GM12878 (cell line): ENCODE results near the gene METAP1. TPM values are rescaled to one million over a fixed set of nuclear protein-coding genes. Genes with fewer than 3 reads are reported as not detected.

Experiments used
- CBFB ChIP-seq: IDR thresholded peaks from 2 replicates; pipeline ENCODE4 v1.6.1; 2016; ENCODE audit warnings: antibody characterized with exemption, low read depth
- CBX3 ChIP-seq: fragments of 200-600 bp; sonication (generic); IDR thresholded peaks from 2 replicates; pipeline ENCODE4 v1.6.1; 2016; ENCODE audit warnings: low read depth, borderline replicate concordance
- EED ChIP-seq: sonication (generic); IDR thresholded peaks from 2 replicates; pipeline ENCODE4 v1.6.1; 2016; ENCODE audit warnings: antibody characterized with exemption, low read depth
- EGR1 ChIP-seq, 2 experiments: IDR thresholded peaks; 1 replicate in 1 of 2; 2 replicates in 1 of 2; pipeline ENCODE4 v1.6.1; 2011 to 2012; ENCODE audit warnings: low read depth in 2 of 2, low read length in 2 of 2, borderline replicate concordance in 1 of 2, mild to moderate bottlenecking in 1 of 2, moderate library complexity in 1 of 2
- JUNB ChIP-seq: IDR thresholded peaks from 2 replicates; pipeline ENCODE4 v1.6.1; 2016; ENCODE audit warnings: antibody characterized with exemption, mild to moderate bottlenecking
- MEF2B ChIP-seq: fragments of 450-650 bp; IDR thresholded peaks from 2 replicates; pipeline ENCODE4 v1.6.1; 2018; ENCODE audit warnings: mild to moderate bottlenecking, moderate library complexity; ENCODE audit not compliant: partially characterized antibody, poor library complexity, severe bottlenecking
- MTA2 ChIP-seq: fragments of 450-650 bp; IDR thresholded peaks from 2 replicates; pipeline ENCODE4 v1.6.1; 2016; ENCODE audit warnings: low read depth, mild to moderate bottlenecking, moderate library complexity
- NFYA ChIP-seq: IDR thresholded peaks from 2 replicates; pipeline ENCODE4 v1.6.1; 2011; ENCODE audit warnings: low read depth, mild to moderate bottlenecking, low read length, improper control_type of control experiment, borderline replicate concordance
- PML ChIP-seq: IDR thresholded peaks from 2 replicates; pipeline ENCODE4 v1.6.1; 2012; ENCODE audit warnings: low read length, inconsistent platforms
- SRF ChIP-seq, 2 experiments: IDR thresholded peaks; 2 replicates each; pipeline ENCODE4 v1.6.1; 2011; ENCODE audit warnings: low read depth in 2 of 2, low read length in 2 of 2, mild to moderate bottlenecking in 1 of 2, moderate library complexity in 1 of 2
- TARDBP ChIP-seq: IDR thresholded peaks from 2 replicates; pipeline ENCODE4 v1.6.1; 2016; ENCODE audit warnings: borderline replicate concordance
- TBL1XR1 ChIP-seq: IDR thresholded peaks from 2 replicates; pipeline ENCODE4 v1.6.1; 2012; ENCODE audit warnings: low read depth, low read length, improper control_type of control experiment
- TCF12 ChIP-seq: IDR thresholded peaks from 2 replicates; pipeline ENCODE4 v1.6.1; 2011; ENCODE audit warnings: low read depth, mild to moderate bottlenecking, low read length
- ZSCAN29 ChIP-seq: fragments of 450-650 bp; IDR thresholded peaks from 2 replicates; pipeline ENCODE4 v1.6.1; 2017; ENCODE audit warnings: mild to moderate bottlenecking, moderate library complexity
- polyA plus RNA-seq, 11 experiments: library from polyadenylated mRNA; depleted of rRNA in 4 of 11; unstranded in 6 of 11; stranded (reverse) in 5 of 11; fragments of >200 nt; fragmentation: Nextera tagmentation in 4 of 11; fragmentation: Illumina TruSeq in 1 of 11; extraction: Ambion mirVana in 4 of 11; extraction: Trizol in 1 of 11; gene quantifications; 1 replicate in 1 of 11; 2 replicates in 10 of 11; pipeline versions ENCODE4 v1.2.1 to v1.2.3, GENCODE V29; 2011 to 2016; ENCODE audit warnings: inconsistent platforms in 2 of 11, missing spikeins in 2 of 11, low read depth in 1 of 11
- total RNA-seq, 4 experiments: library from RNA; depleted of rRNA in 3 of 4; stranded (reverse); fragments of >200 nt in 3 of 4; fragmentation: Illumina TruSeq in 1 of 4; extraction: Trizol in 1 of 4; gene quantifications; 2 replicates each; pipeline versions ENCODE4 v1.2.1 to v1.2.3, GENCODE V29; 2013 to 2021
- TF ChIP-seq, protein P1 (sequence below): fragments of 450-650 bp; IDR thresholded peaks from 2 replicates; pipeline ENCODE4 v1.6.1; 2016; ENCODE audit warnings: mild to moderate bottlenecking
- TF ChIP-seq, protein P2 (sequence below): fragments of 450-650 bp; IDR thresholded peaks from 2 replicates; pipeline ENCODE4 v1.6.1; 2016; ENCODE audit warnings: mild to moderate bottlenecking, moderate library complexity, borderline replicate concordance
- TF ChIP-seq, protein P3 (sequence below): fragments of 150-350 bp; IDR thresholded peaks from 2 replicates; pipeline ENCODE4 v1.6.1; 2014; ENCODE audit warnings: mild to moderate bottlenecking, low read depth, low read length
- TF ChIP-seq, protein P4 (sequence below): IDR thresholded peaks from 2 replicates; pipeline ENCODE4 v1.6.1; 2011; ENCODE audit warnings: low read depth, low read length, improper control_type of control experiment, borderline replicate concordance
- TF ChIP-seq, protein P5 (sequence below): fragments of 450-650 bp; IDR thresholded peaks from 2 replicates; pipeline ENCODE4 v1.6.1; 2017; ENCODE audit warnings: mild to moderate bottlenecking, moderate library complexity

The METAP1 gene
- total and polyA plus RNA-seq, 10 of the 15 experiments (the other 5 are each of a cell fraction or from before 2014, with no cell fraction given), result 22.7 to 71.4 (median 45.1) TPM

DNA sequence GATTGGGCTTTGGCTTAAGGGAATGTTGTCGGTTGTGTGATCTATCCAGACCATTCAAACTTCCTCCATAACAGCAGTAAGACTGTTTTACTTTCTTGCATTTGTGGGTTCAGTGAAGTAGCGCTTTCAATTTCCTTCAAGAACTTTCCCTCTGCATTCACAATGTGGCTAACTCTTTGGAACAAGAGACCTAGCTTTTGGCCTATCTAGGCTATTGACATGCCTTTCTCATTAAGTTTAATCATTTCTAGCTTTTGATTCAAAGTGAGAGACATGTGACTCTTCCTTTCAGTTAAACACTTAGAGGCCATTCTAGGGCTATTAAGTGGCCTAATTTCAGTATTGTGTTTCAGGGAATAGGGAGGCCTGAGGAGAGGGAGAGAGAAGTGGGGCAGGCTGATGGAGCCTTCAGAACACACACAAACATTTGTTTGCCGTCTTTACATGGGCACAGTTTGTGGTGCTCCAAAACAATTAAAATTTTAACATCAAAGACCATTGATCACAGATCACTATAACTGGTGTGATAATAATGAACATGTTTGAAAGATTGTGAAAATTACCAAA is 59.0 kb downstream of the METAP1 start (continued):
- TF ChIP-seq, protein P1, sequence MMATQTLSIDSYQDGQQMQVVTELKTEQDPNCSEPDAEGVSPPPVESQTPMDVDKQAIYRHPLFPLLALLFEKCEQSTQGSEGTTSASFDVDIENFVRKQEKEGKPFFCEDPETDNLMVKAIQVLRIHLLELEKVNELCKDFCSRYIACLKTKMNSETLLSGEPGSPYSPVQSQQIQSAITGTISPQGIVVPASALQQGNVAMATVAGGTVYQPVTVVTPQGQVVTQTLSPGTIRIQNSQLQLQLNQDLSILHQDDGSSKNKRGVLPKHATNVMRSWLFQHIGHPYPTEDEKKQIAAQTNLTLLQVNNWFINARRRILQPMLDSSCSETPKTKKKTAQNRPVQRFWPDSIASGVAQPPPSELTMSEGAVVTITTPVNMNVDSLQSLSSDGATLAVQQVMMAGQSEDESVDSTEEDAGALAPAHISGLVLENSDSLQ, result 0 out of 2 replicates have a peak, but pooled peaks have one; percentile 10
- TF ChIP-seq EED, result 0 out of 2 replicates have a peak, but pooled peaks have one; percentile 31
- TF ChIP-seq CBFB, result no peak
- TF ChIP-seq TCF12, result no peak
- TF ChIP-seq EGR1 (IDR thresholded peaks at IDR 0.05; ENCODE audit: borderline replicate concordance in 1 of 2, low read depth in 2 of 2, low read length in 2 of 2), result no peak
- peak; percentile 83 for TF ChIP-seq JUNB
- no peak for TF ChIP-seq ZSCAN29
- TF ChIP-seq, protein P2, sequence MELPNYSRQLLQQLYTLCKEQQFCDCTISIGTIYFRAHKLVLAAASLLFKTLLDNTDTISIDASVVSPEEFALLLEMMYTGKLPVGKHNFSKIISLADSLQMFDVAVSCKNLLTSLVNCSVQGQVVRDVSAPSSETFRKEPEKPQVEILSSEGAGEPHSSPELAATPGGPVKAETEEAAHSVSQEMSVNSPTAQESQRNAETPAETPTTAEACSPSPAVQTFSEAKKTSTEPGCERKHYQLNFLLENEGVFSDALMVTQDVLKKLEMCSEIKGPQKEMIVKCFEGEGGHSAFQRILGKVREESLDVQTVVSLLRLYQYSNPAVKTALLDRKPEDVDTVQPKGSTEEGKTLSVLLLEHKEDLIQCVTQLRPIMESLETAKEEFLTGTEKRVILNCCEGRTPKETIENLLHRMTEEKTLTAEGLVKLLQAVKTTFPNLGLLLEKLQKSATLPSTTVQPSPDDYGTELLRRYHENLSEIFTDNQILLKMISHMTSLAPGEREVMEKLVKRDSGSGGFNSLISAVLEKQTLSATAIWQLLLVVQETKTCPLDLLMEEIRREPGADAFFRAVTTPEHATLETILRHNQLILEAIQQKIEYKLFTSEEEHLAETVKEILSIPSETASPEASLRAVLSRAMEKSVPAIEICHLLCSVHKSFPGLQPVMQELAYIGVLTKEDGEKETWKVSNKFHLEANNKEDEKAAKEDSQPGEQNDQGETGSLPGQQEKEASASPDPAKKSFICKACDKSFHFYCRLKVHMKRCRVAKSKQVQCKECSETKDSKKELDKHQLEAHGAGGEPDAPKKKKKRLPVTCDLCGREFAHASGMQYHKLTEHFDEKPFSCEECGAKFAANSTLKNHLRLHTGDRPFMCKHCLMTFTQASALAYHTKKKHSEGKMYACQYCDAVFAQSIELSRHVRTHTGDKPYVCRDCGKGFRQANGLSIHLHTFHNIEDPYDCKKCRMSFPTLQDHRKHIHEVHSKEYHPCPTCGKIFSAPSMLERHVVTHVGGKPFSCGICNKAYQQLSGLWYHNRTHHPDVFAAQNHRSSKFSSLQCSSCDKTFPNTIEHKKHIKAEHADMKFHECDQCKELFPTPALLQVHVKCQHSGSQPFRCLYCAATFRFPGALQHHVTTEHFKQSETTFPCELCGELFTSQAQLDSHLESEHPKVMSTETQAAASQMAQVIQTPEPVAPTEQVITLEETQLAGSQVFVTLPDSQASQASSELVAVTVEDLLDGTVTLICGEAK, result no peak
- no peak for TF ChIP-seq TBL1XR1
- TF ChIP-seq MTA2, result peak; percentile 73
- TF ChIP-seq, protein P3, sequence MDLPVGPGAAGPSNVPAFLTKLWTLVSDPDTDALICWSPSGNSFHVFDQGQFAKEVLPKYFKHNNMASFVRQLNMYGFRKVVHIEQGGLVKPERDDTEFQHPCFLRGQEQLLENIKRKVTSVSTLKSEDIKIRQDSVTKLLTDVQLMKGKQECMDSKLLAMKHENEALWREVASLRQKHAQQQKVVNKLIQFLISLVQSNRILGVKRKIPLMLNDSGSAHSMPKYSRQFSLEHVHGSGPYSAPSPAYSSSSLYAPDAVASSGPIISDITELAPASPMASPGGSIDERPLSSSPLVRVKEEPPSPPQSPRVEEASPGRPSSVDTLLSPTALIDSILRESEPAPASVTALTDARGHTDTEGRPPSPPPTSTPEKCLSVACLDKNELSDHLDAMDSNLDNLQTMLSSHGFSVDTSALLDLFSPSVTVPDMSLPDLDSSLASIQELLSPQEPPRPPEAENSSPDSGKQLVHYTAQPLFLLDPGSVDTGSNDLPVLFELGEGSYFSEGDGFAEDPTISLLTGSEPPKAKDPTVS, result no peak
- TF ChIP-seq, protein P4, sequence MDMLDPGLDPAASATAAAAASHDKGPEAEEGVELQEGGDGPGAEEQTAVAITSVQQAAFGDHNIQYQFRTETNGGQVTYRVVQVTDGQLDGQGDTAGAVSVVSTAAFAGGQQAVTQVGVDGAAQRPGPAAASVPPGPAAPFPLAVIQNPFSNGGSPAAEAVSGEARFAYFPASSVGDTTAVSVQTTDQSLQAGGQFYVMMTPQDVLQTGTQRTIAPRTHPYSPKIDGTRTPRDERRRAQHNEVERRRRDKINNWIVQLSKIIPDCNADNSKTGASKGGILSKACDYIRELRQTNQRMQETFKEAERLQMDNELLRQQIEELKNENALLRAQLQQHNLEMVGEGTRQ, result no peak; the same call in 1 of the 2 replicates
- TF ChIP-seq CBX3, result no peak
- TF ChIP-seq PML, result no peak
- TF ChIP-seq SRF (IDR thresholded peaks at IDR 0.05; ENCODE audit: low read depth in 2 of 2, low read length in 2 of 2), result no peak
- TF ChIP-seq, protein P5, sequence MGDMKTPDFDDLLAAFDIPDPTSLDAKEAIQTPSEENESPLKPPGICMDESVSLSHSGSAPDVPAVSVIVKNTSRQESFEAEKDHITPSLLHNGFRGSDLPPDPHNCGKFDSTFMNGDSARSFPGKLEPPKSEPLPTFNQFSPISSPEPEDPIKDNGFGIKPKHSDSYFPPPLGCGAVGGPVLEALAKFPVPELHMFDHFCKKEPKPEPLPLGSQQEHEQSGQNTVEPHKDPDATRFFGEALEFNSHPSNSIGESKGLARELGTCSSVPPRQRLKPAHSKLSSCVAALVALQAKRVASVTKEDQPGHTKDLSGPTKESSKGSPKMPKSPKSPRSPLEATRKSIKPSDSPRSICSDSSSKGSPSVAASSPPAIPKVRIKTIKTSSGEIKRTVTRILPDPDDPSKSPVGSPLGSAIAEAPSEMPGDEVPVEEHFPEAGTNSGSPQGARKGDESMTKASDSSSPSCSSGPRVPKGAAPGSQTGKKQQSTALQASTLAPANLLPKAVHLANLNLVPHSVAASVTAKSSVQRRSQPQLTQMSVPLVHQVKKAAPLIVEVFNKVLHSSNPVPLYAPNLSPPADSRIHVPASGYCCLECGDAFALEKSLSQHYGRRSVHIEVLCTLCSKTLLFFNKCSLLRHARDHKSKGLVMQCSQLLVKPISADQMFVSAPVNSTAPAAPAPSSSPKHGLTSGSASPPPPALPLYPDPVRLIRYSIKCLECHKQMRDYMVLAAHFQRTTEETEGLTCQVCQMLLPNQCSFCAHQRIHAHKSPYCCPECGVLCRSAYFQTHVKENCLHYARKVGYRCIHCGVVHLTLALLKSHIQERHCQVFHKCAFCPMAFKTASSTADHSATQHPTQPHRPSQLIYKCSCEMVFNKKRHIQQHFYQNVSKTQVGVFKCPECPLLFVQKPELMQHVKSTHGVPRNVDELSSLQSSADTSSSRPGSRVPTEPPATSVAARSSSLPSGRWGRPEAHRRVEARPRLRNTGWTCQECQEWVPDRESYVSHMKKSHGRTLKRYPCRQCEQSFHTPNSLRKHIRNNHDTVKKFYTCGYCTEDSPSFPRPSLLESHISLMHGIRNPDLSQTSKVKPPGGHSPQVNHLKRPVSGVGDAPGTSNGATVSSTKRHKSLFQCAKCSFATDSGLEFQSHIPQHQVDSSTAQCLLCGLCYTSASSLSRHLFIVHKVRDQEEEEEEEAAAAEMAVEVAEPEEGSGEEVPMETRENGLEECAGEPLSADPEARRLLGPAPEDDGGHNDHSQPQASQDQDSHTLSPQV, result no peak
- TF ChIP-seq TARDBP, result no peak
- TF ChIP-seq MEF2B, result no peak
- TF ChIP-seq NFYA, result no peak
